GM18511 (cell line): ENCODE measurements around the gene DLX3.

ENCODE experiments used
- ATAC-seq: cut with Tn5 transposase; IDR thresholded peaks from one replicate; pipeline ENCODE4 v1.9.1; 2021; ENCODE audit warnings: mild to moderate bottlenecking, moderate library complexity; ENCODE audit not compliant: unreplicated experiment

The DLX3 gene

DNA sequence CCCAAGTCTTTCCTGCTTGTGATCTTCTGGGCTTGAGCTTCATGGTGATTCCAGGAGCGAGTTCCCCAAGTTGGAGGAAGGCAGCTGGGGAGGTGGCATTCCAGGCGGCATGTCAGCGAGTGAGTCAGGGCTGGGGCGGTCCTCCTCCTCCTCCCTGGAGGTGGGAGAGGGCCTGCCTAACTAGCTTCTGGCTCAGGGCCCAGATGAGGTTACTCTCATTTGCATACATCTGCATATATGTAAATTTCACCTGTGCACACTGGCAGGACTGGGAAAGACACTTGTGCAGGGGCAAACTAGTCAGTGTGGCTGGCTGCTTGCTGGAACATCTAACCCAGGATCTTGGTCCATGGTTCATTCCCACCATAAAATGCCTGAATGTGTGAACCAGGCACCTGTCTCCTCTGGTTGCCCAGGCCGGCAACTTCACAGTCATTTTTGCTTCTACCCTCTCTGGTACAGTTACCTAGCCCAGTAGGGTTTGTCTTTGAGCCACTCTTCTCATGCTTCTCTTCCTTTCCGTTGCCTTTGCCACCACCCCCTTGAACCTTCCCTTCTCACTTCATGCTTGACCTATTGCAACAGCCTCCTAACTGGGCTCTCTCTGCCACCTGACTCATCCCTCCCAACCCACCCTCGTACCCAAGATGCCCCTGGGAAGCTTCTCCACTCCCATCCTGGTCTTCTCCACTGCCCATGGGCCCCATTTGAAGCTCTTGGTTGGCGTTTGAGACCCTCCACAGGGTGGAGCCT is 35.7 kb downstream of the DLX3 start:
- ATAC-seq: no peak

DNA sequence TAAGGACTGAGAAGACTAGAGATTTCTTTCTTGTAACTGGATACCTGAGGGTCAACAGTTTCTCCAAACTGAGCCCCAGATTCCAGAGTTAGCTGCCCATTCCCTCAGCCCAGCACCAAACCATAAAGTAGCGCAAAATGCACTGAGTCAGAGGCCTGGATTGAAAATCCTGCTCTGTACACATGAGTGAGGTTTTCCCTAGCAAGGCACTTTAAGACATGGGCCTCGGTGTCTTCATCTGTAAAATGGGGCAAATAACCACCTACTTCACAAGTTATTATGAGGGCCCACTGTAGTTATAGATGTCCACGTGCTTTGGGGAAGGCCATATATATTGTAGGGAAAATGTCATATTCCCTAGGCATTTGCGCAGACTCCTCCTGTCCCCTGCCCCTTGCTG is 36.3 kb downstream of the DLX3 start:
- no peak for ATAC-seq

GRCh38 chr17:49957350-49957749 is 37.7 kb downstream of the DLX3 start:
- ATAC-seq: no peak

- no peak for ATAC-seq
Measured at GRCh38 chr17:49956780-49957179, 38.2 kb downstream of the DLX3 start.

- ATAC-seq: no peak
Measured at GRCh38 chr17:49955157-49955556, 39.9 kb downstream of the DLX3 start.

GRCh38 chr17:49952912-49953497 is 42.0 kb downstream of the DLX3 start:
- ATAC-seq: no peak

- no peak for ATAC-seq
Measured at GRCh38 chr17:49952209-49952911, 42.7 kb downstream of the DLX3 start.

DNA sequence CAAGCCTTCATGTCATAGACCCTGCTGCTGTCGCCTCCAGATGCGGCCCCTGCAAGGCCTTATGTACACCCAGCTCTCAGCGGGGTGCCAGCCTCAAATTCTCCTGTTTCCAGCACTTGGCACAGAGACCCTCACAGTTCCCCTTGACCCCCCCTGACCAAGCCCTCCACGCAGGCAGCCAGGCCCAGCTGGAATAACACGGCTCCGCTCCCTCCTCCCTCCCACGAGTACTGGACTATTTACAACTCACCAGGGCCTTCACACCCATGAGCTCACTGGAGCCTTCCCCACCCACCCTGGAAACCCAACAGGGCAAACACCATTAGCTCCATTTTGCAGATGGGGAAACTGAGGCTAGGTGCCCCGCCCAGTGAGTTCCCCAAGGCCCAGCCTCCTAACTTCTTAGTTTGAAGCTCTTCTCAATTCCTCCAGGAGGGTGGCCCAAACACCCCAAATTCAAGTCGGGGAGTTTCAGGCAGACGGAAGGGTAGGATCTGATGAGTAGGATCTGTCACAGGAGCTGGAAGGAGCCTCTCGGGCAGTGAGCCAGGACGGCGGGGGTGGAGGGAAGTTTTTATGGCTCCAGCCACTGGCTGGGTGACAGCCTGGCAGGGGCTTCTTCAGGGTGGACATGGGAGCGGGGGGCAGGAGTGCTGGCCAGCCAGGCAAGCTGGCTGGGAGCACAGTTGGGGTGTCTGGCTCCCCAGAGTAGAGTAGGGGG is 43.5 kb downstream of the DLX3 start:
- ATAC-seq: no peak

DNA sequence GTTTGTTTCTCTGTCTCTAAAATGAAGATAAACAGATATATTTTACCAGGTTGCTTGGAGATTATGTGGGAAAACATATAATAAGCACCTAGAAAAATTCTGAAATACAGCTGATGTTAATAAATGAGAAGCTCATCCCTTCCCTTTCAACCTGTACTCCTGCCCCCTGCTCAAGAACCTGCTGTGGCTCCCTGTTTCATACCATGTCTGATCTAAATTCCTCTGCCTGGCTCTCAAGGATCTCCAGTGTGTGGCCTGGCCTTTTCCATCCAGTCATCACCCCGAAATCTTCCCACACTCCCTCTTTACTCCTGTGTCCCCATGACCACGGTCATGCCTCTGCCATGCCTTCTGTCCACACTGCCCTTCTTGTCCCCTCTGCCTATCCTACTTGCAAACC is 45.4 kb downstream of the DLX3 start:
- ATAC-seq: no peak

- ATAC-seq: no peak
Measured at GRCh38 chr17:49946964-49947584, 48.0 kb downstream of the DLX3 start.

DNA sequence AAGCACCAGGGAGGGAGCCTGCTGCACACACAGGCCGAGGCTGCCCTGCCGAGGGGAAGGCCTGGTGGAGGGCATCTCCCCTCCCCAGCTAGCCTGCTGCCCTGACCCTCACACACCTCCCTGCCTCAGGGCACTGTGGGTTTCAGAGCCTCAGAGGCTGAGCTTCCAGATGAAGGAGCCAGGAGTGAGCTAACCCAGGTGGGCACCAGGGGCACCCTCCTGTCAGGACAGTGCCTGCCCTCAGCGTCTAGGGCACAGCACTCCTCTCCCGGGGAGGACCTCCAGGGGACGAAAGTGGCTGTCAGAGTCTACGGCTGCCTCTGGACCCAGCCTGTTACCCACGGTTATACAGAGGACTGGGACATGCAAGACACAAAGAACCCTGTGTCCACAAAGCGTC is 48.8 kb downstream of the DLX3 start:
- no peak for ATAC-seq

- no peak for ATAC-seq
Measured at GRCh38 chr17:49944273-49944870, 50.7 kb downstream of the DLX3 start.

- ATAC-seq: no peak
Measured at GRCh38 chr17:49942947-49943346, 52.1 kb downstream of the DLX3 start.

- no peak for ATAC-seq
Measured at GRCh38 chr17:49941427-49941826, 53.6 kb downstream of the DLX3 start.
